HEK293T (cell line): Measurements from ENCODE around the gene FOXP2.
A peak's percentile ranks its signal among the peaks of the same experiment; 100 is the strongest.

Source experiments
- CTCF ChIA-PET: fragments of 350-600 bp; formaldehyde crosslinking; extraction: SDS; loops from one replicate; lab custom pipeline; 2021; ENCODE audit warnings: antibody characterized with exemption, inconsistent platforms; lab: Yijun Ruan, JAX
- POLR2A ChIA-PET: fragments of 350-600 bp; formaldehyde crosslinking; extraction: SDS; loops from one replicate; lab custom pipeline; 2020; ENCODE audit warnings: antibody characterized with exemption, inconsistent platforms; lab: Yijun Ruan, JAX
- DNase-seq: peaks from one replicate; pipeline ENCODE4 v3.0.0; 2012; ENCODE audit warnings: mixed read lengths; ENCODE audit errors: extremely low spot score
- ARNT ChIP-seq: fragments of 450-650 bp; IDR thresholded peaks from 2 replicates; pipeline ENCODE4 v1.6.1; 2017; ENCODE audit warnings: mild to moderate bottlenecking
- BHLHE40 ChIP-seq: fragments of 450-650 bp; IDR thresholded peaks from 2 replicates; pipeline ENCODE4 v1.6.1; 2016; ENCODE audit warnings: mild to moderate bottlenecking, moderate library complexity, borderline replicate concordance
- CTBP1 ChIP-seq: fragments of 450-650 bp; IDR thresholded peaks from 2 replicates; pipeline ENCODE4 v1.6.1; 2016; ENCODE audit warnings: borderline replicate concordance
- ELF4 ChIP-seq: fragments of 450-650 bp; IDR thresholded peaks from 2 replicates; pipeline ENCODE4 v1.6.1; 2017; ENCODE audit warnings: antibody characterized with exemption
- FOXA1 ChIP-seq: fragments of 450-650 bp; IDR thresholded peaks from 2 replicates; pipeline ENCODE4 v1.6.1; 2016; ENCODE audit warnings: mild to moderate bottlenecking
- FOXK2 ChIP-seq: fragments of 450-650 bp; IDR thresholded peaks from 2 replicates; pipeline ENCODE4 v1.6.1; 2016; ENCODE audit warnings: mild to moderate bottlenecking
- FOXM1 ChIP-seq: fragments of 450-650 bp; IDR thresholded peaks from 2 replicates; pipeline ENCODE4 v1.6.1; 2017; ENCODE audit warnings: mild to moderate bottlenecking, borderline replicate concordance
- HDGF ChIP-seq: fragments of 450-650 bp; IDR thresholded peaks from 2 replicates; pipeline ENCODE4 v1.6.1; 2017; ENCODE audit warnings: antibody characterized with exemption, borderline replicate concordance
- L3MBTL2 ChIP-seq: fragments of 450-650 bp; conservative IDR thresholded peaks from 2 replicates; pipeline ENCODE4 v1.6.1; 2016; ENCODE audit warnings: mild to moderate bottlenecking
- LEF1 ChIP-seq: fragments of 450-650 bp; IDR thresholded peaks from 2 replicates; pipeline ENCODE4 v1.6.1; 2017; ENCODE audit warnings: mild to moderate bottlenecking, borderline replicate concordance
- NFRKB ChIP-seq: fragments of 450-650 bp; IDR thresholded peaks from 2 replicates; pipeline ENCODE4 v1.6.1; 2016; ENCODE audit warnings: mild to moderate bottlenecking, moderate library complexity
- PKNOX1 ChIP-seq: fragments of 450-650 bp; IDR thresholded peaks from 2 replicates; pipeline ENCODE4 v1.6.1; 2016
- SP1 ChIP-seq: fragments of 450-650 bp; IDR thresholded peaks from 2 replicates; pipeline ENCODE4 v1.6.1; 2017
- SUZ12 ChIP-seq: fragments of 450-650 bp; IDR thresholded peaks from 2 replicates; pipeline ENCODE4 v1.6.1; 2016; ENCODE audit warnings: mild to moderate bottlenecking
- TARDBP ChIP-seq: fragments of 450-650 bp; IDR thresholded peaks from 2 replicates; pipeline ENCODE4 v1.6.1; 2016
- ZNF384 ChIP-seq: fragments of 450-650 bp; IDR thresholded peaks from 2 replicates; pipeline ENCODE4 v1.6.1; 2016

FOXP2 gene

GRCh38 chr7:114657279-114657678 lies 242.7 kb downstream of the FOXP2 start:
- TF ChIP-seq FOXA1 = no peak
- no peak for TF ChIP-seq NFRKB
- no peak for TF ChIP-seq CTBP1
- no peak for TF ChIP-seq LEF1
- TF ChIP-seq SUZ12 = no peak
- TF ChIP-seq BHLHE40 = no peak
- TF ChIP-seq FOXK2 = no peak
- no peak for TF ChIP-seq SP1
- no peak for TF ChIP-seq ARNT
- no peak for TF ChIP-seq TARDBP
- no peak for TF ChIP-seq FOXM1
- ChIA-PET CTCF (no interaction called here), POLR2A (interaction anchor here (0.9 kb wide), 1 partner anchor 9 kb away, joined by 3 read pairs; no protein-coding TSS in a partner anchor)
- DNase-seq = no peak

GRCh38 chr7:114658216-114658615 lies 243.6 kb downstream of the FOXP2 start:
- POLR2A ChIA-PET = interaction anchor here (1.4 kb wide), 1 partner anchor 574 kb away, joined by 3 read pairs; no protein-coding TSS in a partner anchor
- CTCF ChIA-PET = no interaction called here
- TF ChIP-seq L3MBTL2 (0 out of 2 replicates have a peak, but pooled peaks have one; percentile 6), PKNOX1 (peak; percentile 66), BHLHE40 (no peak)
- DNase-seq = no peak

DNA sequence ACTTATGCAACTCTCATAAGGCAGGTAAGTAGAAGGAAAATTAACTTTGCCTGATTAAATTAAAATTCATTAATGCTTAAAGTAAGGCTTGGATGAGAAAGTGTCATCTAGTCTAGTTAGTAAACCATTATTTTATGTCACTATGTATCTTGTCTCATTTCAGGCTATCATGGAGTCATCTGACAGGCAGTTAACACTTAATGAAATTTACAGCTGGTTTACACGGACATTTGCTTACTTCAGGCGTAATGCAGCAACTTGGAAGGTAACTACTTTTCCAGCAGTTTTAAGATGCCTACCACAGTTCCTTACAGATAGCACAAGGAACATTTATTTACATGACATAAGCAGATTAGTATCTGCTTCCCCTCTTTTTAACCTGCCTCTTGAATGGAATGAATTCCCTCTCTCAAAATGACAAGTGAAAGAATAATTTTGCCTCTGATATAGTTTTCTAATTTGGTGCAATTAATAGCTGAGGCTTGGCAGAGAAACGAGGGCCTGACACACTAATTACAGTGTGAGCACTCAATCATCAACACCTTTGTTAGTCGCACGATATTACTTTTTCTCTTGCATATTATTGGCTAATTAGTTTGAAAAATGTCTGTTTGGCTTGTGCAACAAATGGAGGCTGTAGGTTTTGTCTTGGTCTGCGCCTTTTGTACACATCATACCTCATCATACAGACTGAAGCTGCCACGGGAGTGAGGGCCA lies 245.0 kb downstream of the FOXP2 start:
- ChIA-PET POLR2A (interaction anchor here (1.4 to 1.8 kb wide), 2 partner anchors 574 to 575 kb away, joined by 3 to 5 read pairs; no protein-coding TSS in a partner anchor), CTCF (no interaction called here)
- no peak; the same call in 1 of the 2 replicates for TF ChIP-seq CTBP1
- no peak for TF ChIP-seq ZNF384
- no peak for TF ChIP-seq FOXK2
- no peak for TF ChIP-seq ELF4
- no peak for TF ChIP-seq HDGF
- no peak for TF ChIP-seq SUZ12
- TF ChIP-seq PKNOX1 = peak; percentile 82
- peak; percentile 54; the same call in 1 of the 2 replicates for TF ChIP-seq ARNT
- TF ChIP-seq TARDBP = no peak
- TF ChIP-seq SP1 = no peak
- no peak for DNase-seq

DNA sequence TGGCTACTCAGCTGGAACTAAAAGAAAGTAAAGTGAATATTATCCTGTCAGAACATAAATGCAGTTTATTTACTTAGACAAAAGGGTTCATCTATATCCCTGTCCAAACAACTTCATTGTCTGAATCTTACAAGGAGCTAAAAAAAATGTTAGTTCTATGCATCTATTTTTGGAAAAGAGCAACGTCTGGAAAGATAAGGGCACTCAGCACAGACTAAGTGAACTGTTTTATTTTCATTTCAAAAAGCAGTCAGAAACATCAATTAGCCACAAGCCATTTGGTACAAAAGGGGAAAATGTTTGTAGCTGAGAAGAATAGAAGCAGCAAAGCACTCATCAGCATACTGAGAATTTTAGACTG lies 245.5 kb downstream of the FOXP2 start:
- DNase-seq = no peak
- no peak for TF ChIP-seq LEF1
- TF ChIP-seq FOXK2 = no peak
- TF ChIP-seq ARNT = no peak
- TF ChIP-seq SUZ12 = no peak
- TF ChIP-seq HDGF = no peak
- no peak for TF ChIP-seq FOXA1
- ChIA-PET POLR2A (interaction anchor here (1.8 kb wide), 1 partner anchor 574 kb away, joined by 5 read pairs; no protein-coding TSS in a partner anchor), CTCF (no interaction called here)

DNA sequence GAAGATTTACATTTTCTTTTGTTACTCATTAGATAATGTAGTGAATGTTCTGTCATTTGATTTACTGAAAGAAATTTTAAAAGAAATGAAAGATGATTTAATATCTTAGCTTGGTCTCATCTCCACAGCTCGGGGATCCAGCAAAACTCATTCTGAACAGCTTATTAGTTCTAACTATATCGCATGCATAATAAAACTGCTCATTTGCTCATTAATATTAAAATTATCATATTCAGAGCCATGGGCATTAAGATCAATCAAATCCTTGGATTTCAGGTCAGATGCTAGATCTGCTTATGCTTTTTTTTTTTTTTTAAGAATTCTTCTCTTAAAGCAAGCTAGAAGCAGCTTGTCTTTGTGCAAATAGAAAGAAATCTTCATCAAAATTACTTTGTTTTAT lies 246.1 kb downstream of the FOXP2 start:
- POLR2A ChIA-PET = interaction anchor here (1.8 kb wide), 1 partner anchor 575 kb away, joined by 5 read pairs; no protein-coding TSS in a partner anchor
- CTCF ChIA-PET = interaction anchor here (0.6 kb wide), 1 partner anchor 203 kb away, joined by 3 read pairs; no protein-coding TSS in a partner anchor
- no peak for TF ChIP-seq FOXA1
- no peak for TF ChIP-seq HDGF
- TF ChIP-seq ELF4 = no peak
- no peak for TF ChIP-seq ARNT
- TF ChIP-seq SUZ12 = no peak
- TF ChIP-seq NFRKB = no peak
- no peak for TF ChIP-seq PKNOX1
- no peak for TF ChIP-seq TARDBP
- TF ChIP-seq L3MBTL2 = no peak
- no peak for TF ChIP-seq ZNF384
- DNase-seq = no peak

DNA sequence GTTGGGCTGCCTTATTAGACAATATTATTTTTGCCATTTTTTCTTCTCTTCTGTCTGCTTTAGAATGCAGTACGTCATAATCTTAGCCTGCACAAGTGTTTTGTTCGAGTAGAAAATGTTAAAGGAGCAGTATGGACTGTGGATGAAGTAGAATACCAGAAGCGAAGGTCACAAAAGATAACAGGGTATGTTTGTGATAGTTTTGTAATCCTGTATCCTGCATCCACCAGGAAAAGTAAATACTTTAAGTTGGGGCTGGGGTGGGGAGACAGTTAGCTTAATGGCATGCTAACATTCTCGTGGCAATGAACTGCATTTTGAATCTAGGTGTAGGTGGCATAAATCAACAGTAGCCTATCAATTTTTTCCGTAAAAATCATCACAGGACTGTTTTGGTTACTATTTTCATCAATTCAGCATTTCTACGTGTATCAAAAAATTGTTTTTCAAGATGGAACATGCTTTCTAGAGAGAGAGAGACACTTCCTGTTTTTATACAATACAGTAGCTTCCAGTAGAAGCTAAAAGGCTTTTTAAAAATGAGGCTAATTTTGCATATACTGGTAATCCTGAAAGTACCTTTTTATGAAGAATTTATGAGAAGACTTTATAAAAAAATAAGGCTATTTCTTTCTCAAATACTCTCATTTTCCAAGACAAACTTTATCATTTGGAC lies 247.5 kb downstream of the FOXP2 start:
- TF ChIP-seq ZNF384 = no peak
- TF ChIP-seq L3MBTL2 = no peak
- TF ChIP-seq LEF1 = no peak
- no peak for TF ChIP-seq NFRKB
- no peak for TF ChIP-seq ARNT
- TF ChIP-seq SP1 = no peak
- TF ChIP-seq ELF4 = no peak
- TF ChIP-seq FOXA1 = no peak
- no peak for TF ChIP-seq BHLHE40
- TF ChIP-seq FOXM1 = no peak
- TF ChIP-seq SUZ12 = no peak
- TF ChIP-seq FOXK2 = no peak
- TF ChIP-seq CTBP1 = no peak
- TF ChIP-seq HDGF = no peak
- no peak for TF ChIP-seq PKNOX1
- TF ChIP-seq TARDBP = no peak
- no peak for DNase-seq
- POLR2A ChIA-PET = no interaction called here
- CTCF ChIA-PET = interaction anchor here (0.5 kb wide), 1 partner anchor 9 kb away, joined by 3 read pairs; no protein-coding TSS in a partner anchor
